ENCODE measurements around the gene ZNF513.
"Not testable (repeated sequence)": the region's sequence is repeated elsewhere in the genome, so short reads cannot be mapped to it uniquely, and the experiment has no call there.

Gene ZNF513

DNA sequence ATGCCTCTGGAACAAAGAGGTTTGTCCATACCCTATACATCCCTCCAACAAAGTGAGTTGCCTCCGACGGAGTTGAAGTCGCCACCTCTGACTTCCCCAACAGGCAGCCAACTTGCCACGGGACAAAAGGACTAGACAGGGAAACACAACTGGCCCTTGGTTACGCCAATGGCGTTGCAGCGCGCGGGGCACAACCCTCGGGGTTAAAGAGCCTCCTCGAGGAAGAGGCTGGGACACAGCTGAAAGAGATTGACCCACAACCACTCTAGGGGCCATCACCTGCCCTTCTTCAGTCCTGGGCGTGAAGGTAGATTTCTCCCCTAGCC lies 24.5 kb downstream of the ZNF513 start:
- no peak for DNase-seq (ENCODE audit: low read depth in 2 of 2)

DNA sequence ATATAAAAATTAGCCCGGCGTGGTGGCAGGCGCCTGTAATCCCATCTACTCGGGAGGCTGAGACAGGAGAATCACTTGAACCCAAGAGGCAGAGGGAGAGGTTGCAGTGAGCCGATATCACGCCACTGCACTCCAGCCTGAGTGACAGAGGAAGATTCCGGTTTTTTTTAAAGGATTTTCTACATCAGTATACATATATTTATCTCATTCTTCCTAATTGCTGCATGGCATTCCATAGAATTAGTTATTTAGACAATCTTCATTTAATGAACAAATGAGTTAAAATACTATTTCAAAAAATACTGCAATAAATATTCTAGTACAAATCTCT lies 26.0 kb downstream of the ZNF513 start:
- no peak for DNase-seq (ENCODE audit: low read depth in 2 of 2)

DNA sequence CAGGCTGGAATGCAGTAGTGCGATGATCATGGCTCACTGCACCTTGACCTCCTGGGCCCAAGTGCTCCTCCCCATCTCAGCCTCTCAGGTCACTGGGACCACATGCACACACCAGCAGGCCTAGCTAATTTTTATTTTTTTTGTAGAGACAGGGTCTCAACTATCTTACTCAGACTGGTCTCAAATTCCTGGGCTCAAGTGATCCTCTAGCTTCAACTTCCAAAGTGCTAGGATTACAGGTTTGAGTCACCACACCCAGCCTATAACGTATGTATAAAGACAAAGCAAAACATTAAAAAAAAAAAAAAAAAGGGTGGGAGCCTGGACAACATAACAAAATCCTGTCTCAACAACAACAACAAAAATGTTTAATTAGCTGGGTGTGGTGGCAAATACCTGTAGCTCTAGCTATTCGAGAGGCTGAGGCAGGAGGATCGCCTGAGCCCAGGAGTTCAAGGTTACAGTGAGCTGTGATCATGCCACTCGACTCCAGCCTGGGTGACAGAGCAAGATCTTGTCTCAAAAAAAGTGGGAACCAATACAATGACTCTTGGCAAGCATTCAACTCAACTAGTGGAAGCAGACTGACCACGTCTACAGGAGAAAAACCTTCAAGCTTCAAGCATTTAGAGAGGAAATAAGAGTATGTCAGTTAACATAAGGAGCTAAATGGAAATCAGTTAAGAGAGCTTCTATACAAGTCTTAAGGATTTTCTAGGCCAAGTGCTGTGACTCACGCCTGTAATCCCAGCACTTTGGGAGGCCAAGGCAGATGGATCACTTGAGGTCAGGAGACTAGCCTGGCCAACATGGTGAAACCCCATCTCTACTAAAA lies 26.6 kb downstream of the ZNF513 start:
- no peak for DNase-seq (ENCODE audit: low read depth in 2 of 2)

DNA sequence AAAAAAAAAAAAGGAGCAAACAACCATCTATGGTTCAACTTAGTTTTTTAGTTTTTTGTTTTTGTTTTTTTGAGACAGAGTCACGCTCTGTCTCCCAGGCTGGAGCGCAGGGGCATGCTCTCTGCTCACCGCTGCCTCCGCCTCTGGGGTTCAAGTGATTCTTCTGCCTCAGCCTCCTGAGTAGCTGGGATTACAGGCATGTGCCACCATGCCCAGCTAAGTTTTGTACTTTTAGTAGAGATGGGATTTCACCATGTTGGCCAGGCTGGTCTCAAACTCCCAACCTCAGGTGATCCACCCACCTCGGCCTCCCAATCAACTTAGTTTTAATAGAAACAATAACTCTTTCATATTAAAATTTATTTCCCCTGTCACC lies 27.2 kb downstream of the ZNF513 start:
- not testable (repeated sequence) for DNase-seq (ENCODE audit: low read depth in 2 of 2)

DNA sequence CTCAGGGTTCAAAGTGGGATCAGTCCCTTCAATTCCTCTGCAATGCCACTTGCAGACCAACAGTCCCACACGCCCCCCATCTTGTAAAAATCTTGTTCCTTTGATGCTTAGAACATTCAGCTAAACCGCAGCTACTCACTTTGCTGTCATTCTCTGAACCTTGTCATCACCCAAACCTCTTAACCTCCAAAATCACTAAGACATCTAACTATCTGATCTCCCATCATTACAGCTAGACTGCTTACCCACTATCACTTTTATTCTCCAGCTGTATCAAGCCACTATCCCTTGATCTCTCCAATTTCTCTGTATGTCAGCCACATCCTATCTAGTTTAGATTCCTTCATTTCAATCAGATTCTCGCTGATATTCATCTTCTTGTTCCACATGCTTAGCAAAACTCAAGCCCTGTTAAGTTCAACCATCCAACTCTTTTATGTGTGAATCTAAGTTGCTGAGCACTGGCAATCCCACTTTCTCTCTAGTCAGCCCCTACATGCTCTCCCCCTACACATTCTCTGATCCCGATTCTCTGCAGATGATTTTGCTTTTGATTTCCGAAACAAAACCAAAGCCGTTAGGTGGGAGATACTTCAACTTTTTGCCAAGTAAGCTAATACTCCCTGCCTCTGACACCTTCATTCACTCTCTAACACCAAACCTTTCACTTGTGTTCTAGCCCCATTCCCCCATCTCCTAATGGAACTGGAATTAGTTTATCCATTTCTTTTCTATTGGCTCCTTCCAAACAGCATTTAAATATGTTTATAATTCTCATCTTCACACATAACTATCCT lies 28.5 kb downstream of the ZNF513 start:
- no peak for DNase-seq (ENCODE audit: low read depth in 2 of 2)

DNA sequence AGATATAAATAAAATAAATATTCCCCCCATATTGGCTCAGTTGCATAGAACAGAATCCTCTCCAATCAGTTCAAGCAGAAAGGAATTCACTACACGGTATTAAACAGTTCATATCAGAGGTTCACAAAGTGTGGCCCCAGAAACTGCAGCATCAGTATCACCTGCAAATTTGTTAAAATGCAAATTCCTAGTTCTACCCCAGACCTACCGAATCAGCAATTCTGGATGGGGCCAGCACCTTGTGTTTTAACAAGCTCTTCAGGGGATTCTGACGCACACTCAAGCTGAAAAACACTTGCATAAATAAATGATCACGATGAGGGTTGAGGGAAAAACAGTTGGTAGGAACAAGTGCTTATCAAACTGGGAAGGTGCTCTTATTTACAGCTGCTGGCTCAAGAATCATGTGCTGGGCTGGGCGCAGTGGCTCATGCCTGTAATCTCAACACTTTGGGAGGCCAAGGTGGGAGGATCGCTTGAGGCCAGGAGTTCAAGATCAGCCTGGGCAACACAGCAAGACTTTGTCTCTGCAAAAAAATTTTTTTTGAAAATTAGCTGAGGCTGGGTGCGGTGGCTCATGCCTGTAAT lies 30.3 kb downstream of the ZNF513 start:
- DNase-seq (ENCODE audit: low read depth in 2 of 2) = no peak

DNA sequence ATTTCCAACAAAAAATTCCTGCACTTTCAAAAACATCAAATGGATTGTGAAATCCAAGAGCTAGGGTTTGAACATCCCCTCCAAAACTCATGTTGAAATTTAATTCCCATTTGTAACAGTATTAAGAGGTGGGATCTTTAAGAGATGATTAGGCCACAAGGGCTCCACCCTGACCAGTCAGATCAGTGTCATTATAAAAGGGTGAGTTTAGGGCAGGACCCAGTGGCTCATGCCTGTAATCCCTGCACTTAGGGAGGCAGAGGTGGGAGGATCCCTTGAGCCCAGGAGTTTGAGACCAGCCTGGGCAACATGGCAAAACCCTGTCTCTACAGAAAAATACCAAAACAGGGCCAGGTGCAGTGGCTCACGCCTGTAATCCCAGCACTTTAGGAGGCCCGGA lies 32.9 kb downstream of the ZNF513 start:
- no peak for DNase-seq (ENCODE audit: low read depth in 2 of 2)

DNA sequence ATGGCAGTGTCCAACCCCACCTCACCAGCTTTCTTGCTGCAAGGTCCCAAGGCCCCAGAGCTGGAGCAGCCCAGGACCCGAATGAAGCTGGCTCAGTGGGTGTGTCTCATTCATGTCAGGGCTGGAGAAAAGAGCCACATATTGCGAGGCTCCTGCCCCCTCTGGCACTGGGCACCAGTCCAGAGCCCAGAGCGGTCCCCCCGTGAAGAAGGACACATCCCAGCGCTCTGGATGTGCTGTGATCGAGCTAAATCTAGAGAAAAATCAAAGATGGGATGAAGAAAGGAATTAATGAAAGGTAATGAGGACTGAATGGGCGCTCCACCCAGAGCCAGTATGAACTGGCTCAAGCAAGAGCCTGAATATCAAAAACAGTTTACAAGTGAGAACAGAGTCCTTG lies 44.4 kb downstream of the ZNF513 start:
- DNase-seq (ENCODE audit: low read depth in 2 of 2) = no peak

DNA sequence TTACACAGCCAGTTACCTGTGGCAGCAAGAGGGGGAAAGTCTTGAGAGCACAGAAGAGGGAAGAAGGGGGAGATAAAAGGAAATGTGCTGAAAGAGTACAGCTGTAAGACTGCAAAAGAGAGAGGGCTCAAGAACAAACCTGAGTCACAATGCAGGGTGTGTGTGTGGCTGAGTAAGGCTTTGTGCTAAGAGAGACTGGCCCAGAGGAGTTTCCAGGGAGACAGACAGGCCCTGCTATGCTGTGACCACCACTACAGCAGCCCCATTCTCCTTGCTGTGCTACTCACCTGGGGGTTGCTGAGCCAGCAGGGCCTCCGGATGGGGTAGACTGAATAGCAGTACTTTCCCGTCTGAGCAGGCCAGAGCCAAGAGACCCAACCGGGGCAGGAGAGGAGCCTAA lies 45.2 kb downstream of the ZNF513 start:
- DNase-seq (ENCODE audit: low read depth in 2 of 2) = no peak
